ENCODE data around the gene SEC61G. TPM values are rescaled to one million over a fixed set of nuclear protein-coding genes. Genes with fewer than 3 reads are reported as not detected.
A peak's percentile ranks its signal among the peaks of the same experiment; 100 is the strongest.

SEC61G gene
- total RNA-seq, result 345 and 495 TPM in 2 replicates

DNA sequence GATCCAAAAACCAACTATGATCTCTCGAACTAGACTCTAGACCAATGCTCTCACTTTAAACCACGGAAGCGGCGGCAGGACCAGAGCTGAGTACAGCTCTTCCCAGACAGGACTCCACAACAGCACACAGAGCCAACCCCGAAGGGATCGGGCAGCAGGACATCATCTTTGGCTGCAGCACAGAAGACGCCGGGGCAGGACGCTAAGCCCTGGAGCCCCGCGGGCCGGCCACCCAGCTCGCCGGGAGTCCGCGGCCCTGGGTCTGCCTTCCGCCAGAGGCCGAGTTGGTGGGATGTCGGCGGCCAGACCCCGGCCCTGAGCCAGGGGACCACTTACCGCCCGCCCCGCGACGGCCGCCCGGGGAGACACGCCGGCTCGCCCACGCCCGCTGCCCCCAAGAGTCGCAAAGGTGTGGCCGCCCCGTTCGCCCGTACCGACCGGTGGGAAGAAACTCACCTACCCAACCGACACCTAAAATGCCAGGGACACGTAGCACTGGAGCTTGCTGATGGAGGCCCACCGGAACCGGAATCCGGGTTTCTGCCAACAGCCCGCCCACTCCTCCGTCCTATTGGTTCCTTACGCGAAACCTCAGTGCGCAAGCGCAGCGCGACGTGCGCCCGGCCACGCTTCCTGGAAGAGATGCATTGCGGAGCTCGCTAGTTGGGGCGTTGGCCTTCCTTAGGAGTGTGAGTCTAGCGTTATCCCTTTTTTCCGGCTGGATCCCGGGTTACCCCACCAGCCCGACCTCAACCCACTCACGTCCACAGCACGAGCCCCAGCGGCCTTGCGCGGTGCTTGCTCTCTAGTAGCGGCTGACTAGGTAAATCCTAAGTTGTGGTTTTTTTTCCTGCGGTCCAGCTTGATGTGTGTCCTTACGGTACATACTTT is at the start of gene SEC61G:
Gene SEC61G, minus strand, starts transcription at position 510 of the 891 bp plus-strand sequence. CDS start 1,623 bp downstream, outside the sequence.
- peak; percentile 87 for DNase-seq (ENCODE audit: extremely low read depth, low read depth, low spot score)

DNA sequence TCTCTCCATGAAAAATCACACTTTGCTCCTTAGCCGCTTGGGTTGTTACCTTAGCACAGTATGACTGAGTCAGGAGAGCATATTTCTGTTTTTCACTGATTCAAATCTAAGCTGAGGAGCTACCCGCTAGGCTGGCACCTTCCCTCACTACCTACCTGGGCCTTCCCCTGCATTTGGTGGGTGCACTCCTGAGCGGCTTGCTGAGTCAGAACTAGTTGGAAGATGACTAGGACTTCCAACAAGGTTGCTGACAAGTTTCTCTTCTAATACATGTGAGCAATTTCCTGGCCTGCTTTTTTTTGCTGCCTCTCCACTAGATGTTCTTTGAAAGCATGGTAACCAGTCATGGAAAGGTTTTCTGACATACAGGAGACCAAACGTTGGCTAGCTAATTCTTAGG is 43.8 kb upstream of the SEC61G start:
- DNase-seq (ENCODE audit: extremely low read depth, low read depth, low spot score), result no peak

GRCh38 chr7:54802114-54802513 is 43.1 kb upstream of the SEC61G start:
- no peak for DNase-seq (ENCODE audit: extremely low read depth, low read depth, low spot score)

- no peak for DNase-seq (ENCODE audit: extremely low read depth, low read depth, low spot score)
Observed at GRCh38 chr7:54799792-54800191, 40.8 kb upstream of the SEC61G start.

DNA sequence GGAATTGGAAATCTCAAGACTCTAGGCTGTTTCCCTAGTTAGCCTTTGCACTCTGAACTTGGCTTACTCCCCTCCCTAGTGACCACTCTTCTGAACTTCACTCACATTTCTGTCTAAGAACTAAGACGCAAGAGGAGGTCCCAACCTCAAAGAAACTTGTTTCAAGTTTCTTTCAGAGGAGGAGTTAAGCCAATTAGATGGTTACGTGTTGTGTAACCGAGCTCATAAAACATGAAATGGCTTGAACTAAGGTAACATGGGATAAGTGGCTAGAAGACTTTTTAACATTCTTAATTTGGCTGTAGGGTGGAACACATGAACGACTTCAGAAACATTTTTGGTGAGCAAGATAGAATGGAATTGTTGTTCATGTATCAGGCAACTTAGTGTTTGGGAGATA is 39.5 kb upstream of the SEC61G start:
- DNase-seq (ENCODE audit: extremely low read depth, low read depth, low spot score), result no peak

GRCh38 chr7:54796853-54797252 is 37.8 kb upstream of the SEC61G start:
- DNase-seq (ENCODE audit: extremely low read depth, low read depth, low spot score), result no peak

GRCh38 chr7:54796150-54796549 is 37.1 kb upstream of the SEC61G start:
- no peak for DNase-seq (ENCODE audit: extremely low read depth, low read depth, low spot score)

- no peak for DNase-seq (ENCODE audit: extremely low read depth, low read depth, low spot score)
Observed at GRCh38 chr7:54792383-54792782, 33.4 kb upstream of the SEC61G start.

DNA sequence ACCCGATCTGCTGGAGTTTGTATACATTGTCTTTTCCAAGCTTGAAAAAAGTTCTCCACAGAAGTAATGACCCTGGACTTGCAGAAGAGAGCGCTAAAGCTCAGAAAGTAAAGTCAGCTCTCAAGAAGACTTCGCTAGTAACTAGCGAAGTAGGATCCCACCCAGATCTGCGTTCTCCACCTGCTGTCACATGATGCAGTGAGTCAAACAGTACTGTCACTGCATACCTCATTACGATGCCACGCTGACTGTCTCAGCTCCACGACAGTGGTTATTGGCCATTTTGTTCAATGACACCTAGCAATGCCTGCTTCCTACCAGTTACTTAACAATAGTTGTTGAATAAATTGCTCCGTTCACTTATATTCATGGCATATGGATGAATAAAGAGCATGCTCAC is 29.7 kb upstream of the SEC61G start:
- DNase-seq (ENCODE audit: extremely low read depth, low read depth, low spot score), result no peak

DNA sequence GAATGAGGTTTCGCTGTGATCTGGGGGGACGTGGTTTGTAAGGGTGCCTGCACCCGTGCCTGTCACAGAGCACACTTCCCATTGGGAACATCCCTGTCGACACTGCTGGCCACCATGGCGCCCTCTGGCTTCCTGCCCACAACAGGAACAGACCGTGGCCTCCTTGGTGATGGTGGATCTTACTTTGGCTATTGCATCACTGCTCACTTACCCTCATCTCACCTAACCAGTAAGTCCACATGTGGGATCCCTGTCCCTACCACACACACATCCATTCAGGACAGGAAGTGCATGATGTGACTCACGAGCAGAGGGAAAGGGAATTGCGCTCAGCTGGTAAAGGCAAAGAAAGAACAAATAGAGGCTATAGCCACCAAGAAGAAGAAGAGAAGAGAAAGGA is 26.2 kb upstream of the SEC61G start:
- no peak for DNase-seq (ENCODE audit: extremely low read depth, low read depth, low spot score)

DNA sequence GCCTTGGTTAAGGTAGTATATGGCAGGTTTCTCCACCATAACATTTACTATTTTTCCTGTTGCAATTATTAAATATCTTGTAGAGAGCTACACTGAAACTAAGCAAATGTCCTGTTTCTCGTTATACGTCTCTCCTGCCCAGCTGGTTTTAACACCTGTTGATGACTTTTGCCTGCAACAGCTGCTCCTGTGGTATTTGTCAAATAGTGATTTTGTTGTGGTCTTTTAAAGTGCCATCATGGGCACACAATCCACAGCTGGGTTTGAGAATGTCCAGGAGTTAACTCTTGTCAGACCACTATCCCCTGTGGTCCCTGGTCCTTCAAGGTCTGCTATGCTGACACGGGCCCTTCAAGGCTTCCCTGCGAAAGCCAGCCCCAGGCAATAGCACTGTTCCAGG is 24.9 kb upstream of the SEC61G start:
- no peak for DNase-seq (ENCODE audit: extremely low read depth, low read depth, low spot score)

- no peak for DNase-seq (ENCODE audit: extremely low read depth, low read depth, low spot score)
Observed at GRCh38 chr7:54782829-54783228, 23.8 kb upstream of the SEC61G start.

- DNase-seq (ENCODE audit: extremely low read depth, low read depth, low spot score), result no peak
Observed at GRCh38 chr7:54782314-54782713, 23.3 kb upstream of the SEC61G start.

- no peak for DNase-seq (ENCODE audit: extremely low read depth, low read depth, low spot score)
Observed at GRCh38 chr7:54781134-54781920, 22.3 kb upstream of the SEC61G start.

GRCh38 chr7:54780490-54780889 is 21.5 kb upstream of the SEC61G start:
- DNase-seq (ENCODE audit: extremely low read depth, low read depth, low spot score), result no peak

DNA sequence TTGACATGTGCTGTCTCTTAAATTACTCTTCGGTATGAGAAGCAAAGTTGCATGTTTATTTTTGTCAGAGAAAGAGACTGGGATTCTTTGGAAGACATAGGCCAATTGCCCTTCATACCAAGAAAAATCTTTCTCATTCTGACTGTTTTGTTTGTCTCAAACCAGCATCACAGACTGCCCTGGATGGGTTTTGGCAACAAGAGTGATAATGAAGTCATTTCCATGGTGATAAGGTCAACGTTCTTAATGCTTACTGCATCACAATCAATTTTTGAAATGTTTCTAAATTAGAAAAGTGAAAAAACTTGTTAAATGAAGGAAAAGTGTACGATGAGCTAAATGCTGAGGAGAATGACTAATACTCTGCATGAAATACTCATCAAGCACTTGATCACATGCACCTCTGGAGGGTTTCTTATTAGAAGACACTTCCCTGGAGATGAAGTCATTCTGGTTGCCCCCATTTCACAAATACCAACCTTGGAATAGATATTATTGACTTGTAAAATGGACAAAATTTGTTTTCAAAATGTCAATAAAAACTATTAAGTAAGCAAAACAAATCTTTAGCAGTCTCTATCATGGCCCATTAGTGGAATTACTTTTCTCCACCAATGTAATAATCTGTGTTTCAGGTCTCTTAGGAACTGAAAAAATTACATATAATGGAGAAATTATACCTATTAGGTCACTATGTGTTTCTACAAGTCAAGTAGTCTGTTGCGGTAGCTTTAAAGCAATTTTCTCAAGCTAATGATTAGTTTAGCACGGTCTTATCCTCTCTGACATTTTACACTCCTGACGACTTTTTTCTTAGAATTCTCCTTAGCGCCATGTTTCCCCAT is 19.9 kb upstream of the SEC61G start:
- DNase-seq (ENCODE audit: extremely low read depth, low read depth, low spot score), result no peak

DNA sequence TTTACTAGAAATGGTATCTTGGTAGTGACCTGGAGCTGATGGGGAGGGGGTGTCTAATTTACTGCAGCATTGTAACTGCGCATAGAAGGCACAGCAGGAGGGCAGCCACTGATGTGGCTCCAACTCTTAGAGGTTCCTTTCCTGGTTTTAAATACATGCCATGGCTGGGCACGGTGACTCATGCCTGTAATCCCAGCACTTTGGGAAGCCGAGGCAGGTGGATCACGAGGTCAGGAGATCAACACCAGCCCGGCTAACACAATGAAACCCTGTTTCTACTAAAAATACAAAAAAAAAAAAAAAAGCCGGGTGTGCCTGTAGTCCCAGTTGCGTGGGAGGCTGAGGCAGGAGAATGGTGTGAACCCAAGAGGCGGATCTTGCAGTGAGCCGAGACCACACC is 19.2 kb upstream of the SEC61G start:
- DNase-seq (ENCODE audit: extremely low read depth, low read depth, low spot score), result no peak

GRCh38 chr7:54774785-54775740 is 16.1 kb upstream of the SEC61G start:
- DNase-seq (ENCODE audit: extremely low read depth, low read depth, low spot score), result no peak

- no peak for DNase-seq (ENCODE audit: extremely low read depth, low read depth, low spot score)
Observed at GRCh38 chr7:54773472-54774399, 14.7 kb upstream of the SEC61G start.
